Activated naive CD4-positive, alpha-beta T cell (primary cell): ENCODE data around the gene TMEM114.
"Not testable (repeated sequence)": the region's sequence is repeated elsewhere in the genome, so short reads cannot be mapped to it uniquely, and the experiment has no call there.

Source experiments
- DNase-seq, 4 experiments: peaks; one replicate each; lab custom pipeline; 2025; lab: John Stamatoyannopoulos, UW

The TMEM114 gene

GRCh38 chr16:8576141-8577004, 13.9 kb downstream of the TMEM114 start:
- no peak for DNase-seq

- DNase-seq = no peak
These were observed 14.9 kb downstream of the TMEM114 start for GRCh38 chr16:8575399-8575798.

GRCh38 chr16:8572919-8573724, 17.2 kb downstream of the TMEM114 start:
- no peak for DNase-seq

GRCh38 chr16:8572063-8572918, 18.0 kb downstream of the TMEM114 start:
- DNase-seq = no peak

- DNase-seq = no peak
These were observed 19.2 kb downstream of the TMEM114 start for GRCh38 chr16:8571061-8571596.

GRCh38 chr16:8570393-8570792, 19.9 kb downstream of the TMEM114 start:
- DNase-seq = not testable (repeated sequence)

GRCh38 chr16:8569650-8570346, 20.5 kb downstream of the TMEM114 start:
- no peak for DNase-seq

- DNase-seq = no peak
These were observed 22.1 kb downstream of the TMEM114 start for GRCh38 chr16:8568231-8568617.

- peak; percentile 23 to 57 (median 44) for DNase-seq
These were observed 22.7 kb downstream of the TMEM114 start for GRCh38 chr16:8567355-8568230.

- no peak for DNase-seq
These were observed 24.8 kb downstream of the TMEM114 start for GRCh38 chr16:8565498-8565897.

GRCh38 chr16:8564934-8565345, 25.4 kb downstream of the TMEM114 start:
- DNase-seq = no peak

- not testable (repeated sequence) for DNase-seq
These were observed 26.3 kb downstream of the TMEM114 start for GRCh38 chr16:8563944-8564540.

- no peak for DNase-seq
These were observed 28.8 kb downstream of the TMEM114 start for GRCh38 chr16:8561496-8561895.

- no peak for DNase-seq
These were observed 34.9 kb downstream of the TMEM114 start for GRCh38 chr16:8555400-8555799.

GRCh38 chr16:8554881-8555280, 35.4 kb downstream of the TMEM114 start:
- no peak for DNase-seq

- DNase-seq = no peak
These were observed 36.3 kb downstream of the TMEM114 start for GRCh38 chr16:8554022-8554421.

GRCh38 chr16:8552487-8553221, 37.7 kb downstream of the TMEM114 start:
- DNase-seq = no peak

GRCh38 chr16:8551388-8552332, 38.7 kb downstream of the TMEM114 start:
- DNase-seq = no peak
